ENCODE results near the gene PM20D1. TPM values are rescaled to one million over a fixed set of nuclear protein-coding genes. Genes with fewer than 3 reads are reported as not detected.

Gene PM20D1
- total and polyA plus RNA-seq, 12 donors: 0.12 to 1.9 (median 0.66) TPM

- Histone ChIP-seq H3K27me3 (peaks cover 0 to 8% (median 0%) of the 10 kb centered on the region in 7 donors), H3K27ac (peak overlapping the region; percentile 45 to 95 (median 92)), H3K4me3 (peak overlapping the region; percentile 65 to 93 (median 77)), H3K9me3 (no peaks in the 10 kb centered on the region), H3K36me3 (peaks cover 0 to 36% (median 11%) of the 10 kb centered on the region in 9 donors), H3K4me1 (peaks cover 0 to 74% (median 57%) of the 10 kb centered on the region in 9 donors)
- peak in 2 of 9 donors; percentile 9 to 23 for TF ChIP-seq CTCF (IDR thresholded peaks at IDR 0.05)
- ATAC-seq: no peak
- WGBS, 2 donors: 43 to 63% methylated on average over 12 of the region's 12 CpGs
- DNase-seq: no peak
- intact Hi-C loops (cut with DNase I): loop anchor here in 5 of 10 donors (5.0 kb wide), 2 partner anchors 102 to 107 kb away; no protein-coding TSS in a partner anchor
Observed at GRCh38 chr1:205810448-205811157, 39.3 kb downstream of the PM20D1 start.

- H3K4me1 ChIP-seq: peaks cover 0 to 80% (median 63%) of the 10 kb centered on the region in 9 donors
- no peak for TF ChIP-seq CTCF (IDR thresholded peaks at IDR 0.05)
- H3K9me3 ChIP-seq: no peaks in the 10 kb centered on the region
- DNase-seq: peak in 1 of 2 donors; percentile 70
- ATAC-seq: peak in 4 of 8 donors; percentile 2 to 58 (median 26)
- H3K27ac ChIP-seq: peak overlapping the region; percentile 45 to 95 (median 92)
- peaks cover 0 to 43% (median 11%) of the 10 kb centered on the region in 9 donors for H3K36me3 ChIP-seq
- intact Hi-C loops (cut with DNase I): loop anchor here in 6 of 10 donors (5.0 to 10.0 kb wide), 5 partner anchors 87 to 295 kb away; no protein-coding TSS in a partner anchor
- WGBS, 2 donors: 53 to 65% methylated on average over 14 of the region's 14 CpGs
- H3K27me3 ChIP-seq: peaks cover 0 to 8% (median 0%) of the 10 kb centered on the region in 7 donors
- peak overlapping the region; percentile 65 to 93 (median 77) for H3K4me3 ChIP-seq
Observed at GRCh38 chr1:205809942-205810345, 40.0 kb downstream of the PM20D1 start.

GRCh38 chr1:205809469-205809868 is 40.5 kb downstream of the PM20D1 start:
- WGBS, 2 donors: 34 to 48% methylated on average over 3 of the region's 3 CpGs
- no peak for TF ChIP-seq CTCF (IDR thresholded peaks at IDR 0.05)
- peak overlapping the region in 9 of 10 donors; percentile 45 to 95 (median 92) for H3K27ac ChIP-seq
- peaks cover 0 to 8% (median 0%) of the 10 kb centered on the region in 7 donors for H3K27me3 ChIP-seq
- ATAC-seq (no peak), DNase-seq (no peak)
- peaks cover 0 to 85% (median 67%) of the 10 kb centered on the region in 9 donors for H3K4me1 ChIP-seq
- intact Hi-C loops (cut with DNase I): loop anchor here in 2 of 10 donors (5.0 to 10.0 kb wide), 3 partner anchors 88 to 295 kb away; no protein-coding TSS in a partner anchor
- H3K4me3 ChIP-seq: peak overlapping the region; percentile 45 to 93 (median 76)
- H3K9me3 ChIP-seq: no peaks in the 10 kb centered on the region
- peaks cover 0 to 46% (median 13%) of the 10 kb centered on the region in 9 donors for H3K36me3 ChIP-seq

GRCh38 chr1:205805082-205805711 is 44.7 kb downstream of the PM20D1 start:
- no peak for TF ChIP-seq CTCF (IDR thresholded peaks at IDR 0.05)
- WGBS, 2 donors: 40 to 50% methylated on average over 5 of the region's 5 CpGs
- H3K4me1 ChIP-seq: peaks cover 3 to 98% (median 63%) of the 10 kb centered on the region in 9 donors
- H3K27ac ChIP-seq: peak overlapping the region in 1 of 10 donors; percentile 25
- peaks cover 0 to 48% (median 8%) of the 10 kb centered on the region in 9 donors for H3K36me3 ChIP-seq
- H3K27me3 ChIP-seq: no peaks in the 10 kb centered on the region
- H3K9me3 ChIP-seq: no peaks in the 10 kb centered on the region
- ATAC-seq (no peak), DNase-seq (no peak)
- intact Hi-C loops (cut with DNase I): loop anchor here in 2 of 10 donors (5.0 to 10.0 kb wide), 3 partner anchors 92 to 300 kb away; no protein-coding TSS in a partner anchor
- H3K4me3 ChIP-seq: peak overlapping the region in 6 of 10 donors; percentile 0 to 77 (median 18)
